HG03457 (cell line): ENCODE results near the gene PRKG1.

Source experiments
- ATAC-seq: cut with Tn5 transposase; IDR thresholded peaks from one replicate; pipeline ENCODE4 v1.9.1; 2021; ENCODE audit warnings: moderate number of reproducible peaks; ENCODE audit not compliant: unreplicated experiment

The PRKG1 gene

DNA sequence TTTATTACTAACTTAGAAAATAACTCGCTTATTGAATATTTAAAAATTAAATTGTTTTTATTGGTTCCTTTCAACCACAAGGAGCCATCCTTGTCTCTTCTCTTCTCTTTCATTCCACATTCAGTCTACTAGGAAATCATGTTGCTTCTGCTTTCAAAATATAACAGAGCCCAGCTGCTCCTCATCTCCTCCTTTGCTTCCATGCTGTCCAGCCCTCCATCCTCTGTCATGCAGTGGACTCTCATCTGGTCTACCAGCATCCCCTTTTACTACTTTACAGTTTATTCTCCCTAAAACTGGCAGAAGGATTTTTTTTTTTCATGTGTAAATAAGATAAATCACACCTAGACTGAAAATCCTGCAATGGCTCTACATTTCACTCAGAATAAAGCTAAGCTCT, 823.3 kb downstream of the PRKG1 start:
- no peak for ATAC-seq

DNA sequence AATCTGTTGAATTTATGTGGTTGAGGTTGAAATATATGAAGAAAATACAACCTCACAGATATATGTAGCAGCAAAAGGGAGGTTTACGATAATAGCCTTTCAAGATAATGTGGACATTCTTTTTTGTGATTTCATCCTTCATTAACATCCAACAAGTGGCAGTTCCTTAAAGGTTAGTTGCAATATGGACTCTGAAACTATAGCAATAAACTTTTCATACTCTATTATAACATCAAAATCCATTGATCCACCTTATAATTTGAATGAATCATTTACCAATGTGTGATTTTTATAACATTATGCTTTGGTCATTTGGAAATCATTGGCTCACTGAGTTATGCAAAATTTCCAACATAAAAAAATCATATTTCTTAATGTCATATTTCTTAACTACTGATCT, 825.9 kb downstream of the PRKG1 start:
- ATAC-seq = no peak

DNA sequence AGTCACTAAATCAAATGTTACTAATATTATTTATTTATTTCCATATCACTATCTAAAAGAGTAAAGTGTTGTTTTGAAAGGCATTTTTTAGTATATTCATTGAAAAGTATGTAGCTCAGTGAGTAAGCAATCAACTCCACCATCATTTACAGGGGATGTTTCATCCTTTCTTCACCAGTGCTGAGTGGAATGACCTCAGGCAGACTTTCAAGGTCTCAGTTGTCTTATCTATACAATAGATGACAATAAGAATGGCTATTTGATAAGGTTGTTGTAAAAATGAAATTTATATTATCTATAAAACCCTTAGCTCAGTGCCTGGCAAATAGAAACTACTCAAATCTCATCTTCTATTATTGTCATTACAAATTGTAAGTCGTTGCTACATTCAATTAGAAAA, 829.4 kb downstream of the PRKG1 start:
- ATAC-seq = no peak

DNA sequence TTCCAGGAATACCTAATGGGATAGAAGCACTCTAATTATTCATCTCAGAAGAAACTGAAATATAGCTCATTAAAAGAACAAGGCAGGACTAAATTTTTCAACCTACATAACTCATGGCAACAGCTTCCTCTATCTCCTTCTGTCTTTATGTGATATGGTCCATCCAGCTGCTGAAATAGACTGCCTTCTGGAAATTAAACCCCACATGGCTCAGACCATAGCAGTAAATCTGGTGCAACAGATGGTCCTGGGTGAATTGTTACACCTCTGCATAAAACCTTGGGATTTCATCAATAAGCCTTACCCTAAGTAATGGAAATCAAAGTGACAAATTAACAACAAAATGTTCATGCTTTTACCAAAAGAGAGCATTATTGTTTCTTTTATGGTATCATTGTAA, 830.7 kb downstream of the PRKG1 start:
- no peak for ATAC-seq

DNA sequence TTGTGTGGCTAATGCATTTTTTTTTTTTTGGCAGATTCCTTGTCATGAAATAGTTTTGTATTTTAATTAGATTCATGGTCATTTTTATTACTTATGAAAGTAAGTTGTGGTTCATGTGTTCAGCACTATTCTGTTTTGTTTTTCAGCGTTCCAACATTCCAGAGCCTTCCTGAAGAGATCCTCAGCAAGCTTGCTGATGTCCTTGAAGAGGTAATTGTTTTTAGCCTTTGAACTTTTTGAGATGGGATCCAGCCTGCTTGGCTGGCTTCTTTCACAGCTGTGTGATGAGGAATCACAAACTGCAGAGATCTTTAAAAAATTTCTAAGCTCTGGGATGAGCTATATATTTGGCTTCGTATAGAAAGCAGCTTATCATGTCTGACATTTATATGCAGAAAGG, 833.1 kb downstream of the PRKG1 start:
- no peak for ATAC-seq

DNA sequence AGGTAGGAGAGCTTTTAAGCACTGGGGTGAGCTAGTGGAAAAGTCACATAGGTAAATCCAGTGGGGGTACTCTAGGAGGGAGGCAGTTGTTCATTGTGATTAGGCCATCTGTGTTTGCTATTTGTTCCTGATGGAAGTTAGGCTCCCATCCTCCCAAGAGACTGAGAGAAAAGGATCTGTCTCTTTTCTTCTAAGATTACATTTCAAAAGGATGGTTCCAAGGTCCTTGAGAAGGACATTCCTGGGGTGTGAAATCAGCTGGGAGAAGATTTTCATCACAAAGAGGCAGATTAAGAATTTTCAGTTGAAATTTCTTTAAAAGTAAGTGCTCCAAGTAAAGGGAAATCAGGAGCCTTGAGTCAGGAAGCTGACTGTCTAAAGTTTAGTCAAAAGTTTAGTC, 835.9 kb downstream of the PRKG1 start:
- ATAC-seq = no peak

DNA sequence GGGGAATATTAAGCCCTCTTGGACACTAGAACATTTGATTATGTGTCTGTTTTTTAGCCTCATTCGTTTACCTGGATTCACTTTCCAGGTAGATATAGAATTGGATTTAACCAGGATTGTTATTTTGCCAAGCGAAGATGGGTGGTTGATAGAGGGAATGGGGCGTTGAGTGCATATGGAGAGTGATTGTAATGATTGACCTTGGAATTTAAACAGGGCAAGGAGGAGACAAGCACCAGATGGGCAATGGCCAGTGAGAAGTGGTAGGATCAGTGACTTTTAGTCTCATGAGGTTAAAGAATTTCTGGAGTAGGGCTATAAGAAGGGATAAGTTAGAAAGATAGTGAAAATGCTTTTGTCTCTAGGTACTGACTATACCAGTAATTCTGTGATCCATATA, 836.3 kb downstream of the PRKG1 start:
- ATAC-seq = no peak

DNA sequence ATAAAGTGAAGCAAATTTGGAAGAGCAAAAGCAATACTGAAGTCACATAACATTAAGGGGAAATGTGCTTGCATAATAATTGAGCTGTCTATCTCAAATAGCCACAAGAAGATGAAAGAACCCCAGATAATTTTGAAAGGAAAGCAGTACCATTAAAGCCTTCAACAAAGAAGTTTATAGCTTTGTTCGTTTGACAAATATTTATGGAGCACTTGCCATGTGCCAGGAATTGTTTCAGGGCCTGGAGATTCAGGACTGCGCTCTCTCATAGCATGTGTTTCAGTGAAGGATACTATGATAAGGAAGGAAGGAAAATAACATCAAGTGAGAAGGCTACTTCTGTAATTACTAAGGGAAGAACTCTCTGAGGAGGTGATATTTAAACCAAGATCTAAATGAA, 837.4 kb downstream of the PRKG1 start:
- no peak for ATAC-seq

DNA sequence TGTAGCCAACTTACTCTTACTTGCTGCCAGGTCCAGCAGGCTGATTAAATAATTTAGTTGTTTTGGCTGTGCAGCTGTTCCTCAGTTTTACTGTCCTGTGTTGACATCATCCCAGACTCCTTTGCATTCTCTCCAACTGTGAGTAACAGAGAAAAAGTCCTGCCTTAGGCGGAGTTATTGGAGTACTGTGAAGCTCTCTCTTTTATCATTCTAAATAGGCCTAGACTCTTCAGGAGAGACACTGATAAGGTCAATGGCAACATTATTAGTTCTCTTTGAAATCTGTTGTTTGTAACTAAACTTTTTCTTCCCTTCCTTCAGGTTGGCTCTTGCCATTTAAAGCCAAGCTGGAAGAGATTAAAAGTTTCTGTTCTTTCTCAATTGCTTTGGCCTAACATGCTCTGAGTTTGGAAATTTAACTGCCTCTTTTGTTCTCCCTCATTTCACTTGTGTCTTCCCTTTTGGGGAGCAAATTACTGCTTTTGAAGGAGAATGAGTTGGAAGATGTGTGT, 840.8 kb downstream of the PRKG1 start:
- ATAC-seq = no peak

DNA sequence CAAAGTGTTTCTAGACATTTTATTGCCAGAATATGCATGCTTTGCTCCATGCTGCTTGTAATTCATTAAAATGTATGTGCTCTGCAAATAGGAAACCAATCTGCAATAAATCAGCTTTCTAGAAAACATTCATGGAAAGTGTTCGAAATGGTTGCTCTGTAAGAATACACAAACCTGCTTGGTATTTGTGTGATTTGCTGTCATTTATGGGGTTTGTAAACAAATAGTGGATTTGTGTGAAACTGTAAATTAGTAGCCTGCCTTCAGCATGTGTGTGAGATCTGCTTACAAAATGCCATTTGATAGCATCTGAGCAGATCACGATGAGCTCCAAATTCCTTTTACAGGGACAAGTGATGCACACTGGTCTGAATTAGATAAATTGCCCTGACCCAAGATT, 844.2 kb downstream of the PRKG1 start:
- ATAC-seq = no peak

DNA sequence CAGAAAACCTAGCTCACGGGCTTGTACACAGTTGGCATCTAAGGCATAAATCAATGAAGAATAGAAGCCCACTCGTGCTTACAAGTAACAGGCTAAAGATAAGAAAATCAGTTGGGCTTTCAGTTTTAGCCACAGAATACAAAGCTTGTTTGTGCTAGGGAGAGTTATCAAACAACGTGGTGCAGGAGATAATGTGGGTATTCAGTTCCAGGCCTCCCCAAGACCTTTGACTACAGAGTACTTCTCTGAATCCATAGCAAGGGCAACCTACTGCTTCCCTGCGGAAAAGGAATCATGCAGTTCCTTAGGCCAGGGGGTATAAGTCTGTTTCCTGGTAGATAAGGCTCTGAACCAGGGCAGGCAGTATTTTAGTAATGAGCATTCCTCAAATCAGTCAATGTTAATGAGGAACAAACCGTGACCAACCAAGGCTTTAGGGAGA, 844.6 kb downstream of the PRKG1 start:
- no peak for ATAC-seq

DNA sequence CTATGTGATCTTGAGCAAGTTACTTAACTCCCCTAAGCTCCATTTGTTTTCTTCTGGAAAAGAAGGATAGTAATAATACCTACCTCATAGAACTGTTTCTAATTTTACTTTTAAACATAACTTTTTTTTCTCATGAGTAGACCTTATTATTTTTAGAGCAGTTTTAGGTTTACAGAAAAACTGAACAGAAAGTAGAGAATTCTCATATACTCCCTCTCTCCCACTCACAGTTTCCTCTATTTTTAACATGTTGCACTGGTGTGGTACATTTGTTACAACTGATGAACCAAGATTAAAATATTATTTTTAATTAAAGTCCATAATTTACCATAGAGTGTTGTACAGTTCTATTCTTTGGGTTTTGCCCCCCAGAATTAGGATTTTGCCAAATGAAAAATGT, 846.4 kb downstream of the PRKG1 start:
- no peak for ATAC-seq

DNA sequence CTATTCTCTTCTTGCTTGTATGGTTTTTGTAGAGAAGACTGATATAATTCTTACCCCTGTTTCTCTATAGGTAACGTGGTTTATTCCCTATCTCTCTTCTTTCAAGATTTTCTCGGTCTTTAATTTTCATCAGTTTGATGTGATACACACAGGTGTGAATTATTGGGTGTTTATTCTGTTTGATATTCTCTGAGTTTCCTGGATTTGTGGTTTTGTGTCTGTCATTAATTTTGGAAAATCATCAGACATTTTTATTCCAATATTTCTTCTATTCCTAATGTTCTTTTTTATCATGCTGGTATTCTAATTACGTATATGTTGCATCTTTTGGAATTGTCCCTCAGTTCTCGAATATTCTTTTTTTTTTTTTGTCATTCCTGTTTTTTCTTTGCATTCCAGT, 850.1 kb downstream of the PRKG1 start:
- no peak for ATAC-seq

DNA sequence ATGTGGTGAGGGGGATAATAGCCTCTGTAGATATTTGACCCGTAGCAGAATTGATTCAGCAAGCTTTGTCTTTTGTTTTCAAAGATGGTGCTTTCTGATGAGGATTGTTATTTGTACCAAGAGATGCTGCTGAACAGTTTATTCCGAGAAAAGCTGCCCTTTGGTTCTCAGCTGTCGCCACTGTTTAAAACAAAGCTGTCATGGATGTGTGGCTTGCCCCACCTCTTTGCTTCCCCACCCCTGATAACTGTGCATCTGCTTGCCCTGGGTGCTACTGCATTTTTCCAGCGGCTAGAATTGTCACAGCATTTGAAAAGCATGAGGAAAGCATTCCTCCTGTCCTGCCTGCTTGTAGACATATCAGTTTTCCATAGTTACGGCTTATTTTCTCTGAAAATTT, 852.0 kb downstream of the PRKG1 start:
- no peak for ATAC-seq

DNA sequence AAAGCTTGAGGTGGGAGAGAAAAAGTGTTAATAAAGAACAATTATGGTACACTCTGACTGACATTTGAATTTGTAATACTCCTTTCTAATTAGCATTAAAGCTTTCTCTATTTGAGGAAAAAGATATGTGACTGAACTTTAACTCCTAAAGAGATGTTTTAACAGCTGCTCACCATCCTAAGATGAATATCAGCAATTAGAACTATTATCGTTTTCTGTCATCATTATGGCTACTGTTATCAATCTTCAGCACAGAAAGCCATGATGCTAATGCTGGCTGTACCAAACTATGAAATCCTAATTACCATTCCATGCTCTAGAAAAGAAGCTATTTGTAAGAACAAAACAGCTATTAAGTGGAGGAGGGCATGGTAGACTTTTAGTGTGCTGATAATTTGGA, 853.9 kb downstream of the PRKG1 start:
- no peak for ATAC-seq

DNA sequence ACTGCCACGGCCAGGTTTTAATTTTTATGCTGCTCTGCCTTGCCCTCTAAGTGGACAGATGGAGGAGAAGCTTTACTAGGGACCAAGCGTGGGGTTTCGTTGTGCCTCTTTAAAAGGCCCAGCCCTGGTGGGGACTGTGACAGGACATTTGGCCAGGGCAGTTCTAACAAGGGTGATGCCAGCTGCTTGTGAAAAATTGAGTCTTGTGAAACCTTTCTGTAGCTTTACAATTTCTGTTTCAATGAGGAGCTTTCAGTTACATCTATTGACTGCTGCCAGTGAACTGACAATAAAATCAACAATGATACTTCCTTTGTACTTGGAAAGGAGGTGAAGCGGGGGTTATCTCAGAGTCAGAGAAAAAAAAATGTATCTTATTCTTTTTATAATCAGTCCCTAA, 858.2 kb downstream of the PRKG1 start:
- no peak for ATAC-seq

DNA sequence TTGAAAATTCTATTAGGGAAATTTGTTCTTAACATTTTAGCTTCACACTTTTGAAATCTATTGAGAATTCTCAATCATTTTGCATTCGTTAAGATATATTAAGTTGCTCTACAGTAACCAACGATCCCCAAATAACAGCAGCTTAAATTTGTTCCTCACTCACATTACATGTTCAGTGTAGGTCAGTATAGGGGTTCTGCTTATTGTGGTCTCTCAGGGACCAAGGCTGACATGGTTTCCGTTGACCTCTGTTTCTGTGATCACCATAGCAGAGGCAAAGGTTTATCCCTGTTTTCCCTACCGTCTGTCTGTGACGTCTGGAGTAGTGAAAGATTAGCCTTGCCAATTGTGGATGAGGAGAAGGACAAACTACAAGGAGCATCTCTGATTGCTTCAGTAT, 860.1 kb downstream of the PRKG1 start:
- ATAC-seq = no peak

DNA sequence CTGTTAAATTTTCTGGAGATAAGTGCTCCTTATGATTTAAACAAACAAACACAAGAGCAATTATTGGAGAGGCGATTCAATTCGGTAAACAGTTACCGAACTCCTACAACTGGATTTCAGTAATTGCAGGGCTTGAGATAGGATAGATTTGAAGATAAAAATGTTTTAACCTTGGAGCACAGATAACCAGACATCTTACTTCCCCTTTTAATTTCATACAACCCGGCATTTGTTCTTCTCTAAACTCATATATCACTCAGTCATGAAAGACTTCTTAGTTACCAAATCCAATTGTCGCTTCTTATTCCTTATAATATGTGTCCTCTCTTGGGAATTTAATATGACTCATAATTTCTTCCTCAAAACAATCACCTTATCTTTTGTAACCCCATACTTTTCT, 861.1 kb downstream of the PRKG1 start:
- no peak for ATAC-seq

DNA sequence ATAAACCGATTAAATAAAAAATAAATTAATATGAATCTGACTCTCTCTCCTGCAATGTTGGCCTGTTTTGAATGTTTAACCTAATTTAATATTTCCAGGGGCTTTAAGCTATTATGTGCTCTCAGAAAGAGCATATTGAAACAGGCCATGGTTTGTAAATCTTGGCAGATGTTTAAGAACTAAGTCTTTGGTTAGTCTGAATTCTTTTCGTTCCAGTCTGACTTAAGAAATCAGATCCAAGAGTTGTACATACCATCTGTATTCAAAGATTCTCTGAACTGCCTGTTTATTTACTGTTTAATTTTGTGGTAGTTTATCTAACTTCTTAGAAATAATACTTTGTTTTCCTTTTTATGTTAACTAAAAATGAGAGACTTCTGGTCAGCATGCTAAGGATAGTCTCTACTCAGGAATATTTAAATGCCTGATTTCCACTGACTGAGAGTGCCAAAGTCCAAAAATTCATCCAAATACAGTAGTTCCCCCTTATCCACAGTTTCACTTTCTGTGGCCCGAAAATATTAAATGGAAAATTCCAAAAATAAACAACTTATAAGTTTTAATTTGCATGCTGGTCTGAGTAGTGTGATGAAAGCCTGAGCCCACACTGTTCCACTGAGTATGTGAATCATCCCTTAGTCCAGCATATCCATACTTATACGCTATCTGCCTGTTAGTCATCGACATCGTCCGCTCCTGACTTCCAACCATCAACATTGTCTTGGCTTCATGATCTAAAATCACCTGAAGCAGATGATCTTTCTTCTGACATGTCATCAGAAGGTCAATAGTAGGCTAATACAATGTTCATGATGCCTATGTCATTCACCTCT, 863.2 kb downstream of the PRKG1 start:
- ATAC-seq = no peak

DNA sequence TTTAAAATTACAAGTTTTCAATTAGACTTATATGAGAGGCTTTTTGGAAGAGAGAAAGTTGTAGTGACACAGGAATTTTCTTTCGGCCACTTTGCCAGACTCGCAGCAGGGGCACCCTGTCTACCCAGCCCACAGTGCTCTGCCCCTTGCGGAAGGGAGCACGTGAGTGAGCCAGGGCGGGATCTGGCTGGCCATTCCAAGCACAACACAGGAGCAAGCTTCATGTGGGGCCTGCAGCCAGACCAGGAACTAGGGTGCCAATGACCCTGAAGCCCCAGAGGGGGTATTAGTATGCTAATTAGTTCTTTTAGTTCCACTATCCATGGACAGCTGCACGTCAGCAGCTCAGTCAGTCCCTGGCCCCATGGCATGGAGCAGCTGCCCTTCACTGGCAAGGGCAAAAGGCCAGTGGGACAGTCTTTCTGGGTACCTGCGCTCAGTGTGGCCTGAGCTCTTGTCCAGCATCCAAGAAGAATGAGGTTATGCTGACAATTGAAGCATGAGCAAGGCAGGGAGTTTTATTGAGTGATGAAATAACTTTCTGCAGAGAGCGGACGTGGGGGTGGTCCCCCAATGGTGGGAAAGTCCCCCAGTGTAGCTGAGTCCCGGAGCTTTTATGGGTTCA, 876.2 kb downstream of the PRKG1 start:
- ATAC-seq = no peak

DNA sequence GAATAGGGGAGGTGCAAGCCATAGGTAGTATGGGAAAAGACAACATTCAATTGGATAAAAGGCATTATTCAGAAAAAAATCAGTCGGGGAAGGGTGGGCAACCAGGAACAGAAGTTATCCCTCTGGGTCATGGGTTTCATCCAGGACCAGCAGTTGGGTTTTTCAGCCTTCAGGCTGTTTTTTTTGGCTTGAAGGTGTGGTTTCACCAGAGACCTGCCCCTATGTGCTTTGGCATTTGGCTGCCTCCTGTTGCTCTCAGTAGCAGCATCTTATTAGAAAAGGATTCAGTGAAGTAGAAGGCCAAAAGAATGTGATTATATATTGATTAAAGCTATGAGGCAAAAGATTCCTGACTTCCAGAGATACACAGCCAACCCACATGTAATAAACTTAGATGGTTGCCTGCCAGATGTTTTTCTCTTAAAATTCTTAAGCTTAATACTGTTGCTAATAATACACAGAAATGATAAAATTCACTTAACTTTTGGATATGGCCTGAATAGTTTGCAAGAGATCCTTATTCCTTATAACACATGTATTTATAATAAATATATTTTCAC, 876.8 kb downstream of the PRKG1 start:
- ATAC-seq = no peak

DNA sequence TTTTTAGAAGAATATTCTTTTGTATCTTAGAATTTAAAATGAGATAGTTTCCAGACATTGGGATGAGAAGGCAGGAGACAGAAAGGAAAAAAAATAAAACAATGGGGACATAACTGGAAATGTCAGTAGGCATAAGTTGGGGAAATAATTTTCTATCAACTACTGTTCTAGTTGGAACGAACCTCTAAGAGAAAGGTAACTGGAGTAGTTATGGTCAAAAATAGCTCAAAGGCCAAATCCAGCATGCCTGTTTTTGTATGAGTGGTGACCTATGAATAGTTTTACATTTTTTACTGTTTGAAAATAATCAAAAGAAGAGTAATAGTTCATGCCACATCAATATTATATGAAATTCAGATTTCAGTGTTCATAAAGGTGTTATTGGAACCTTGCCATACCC, 877.3 kb downstream of the PRKG1 start:
- ATAC-seq = no peak
